HAP-1 (cell line): ENCODE data around the gene CD38.

ENCODE experiments used
- DNase-seq, 2 experiments: peaks; one replicate each; pipeline ENCODE4 v3.0.0-alpha.2; 2016 to 2020; ENCODE audit warnings: low spot score in 2 of 2
- H3K27me3 ChIP-seq: fragments of 250-450 bp; sonication (Bioruptor Pico); 2 replicates; pipeline ENCODE4 v1.5.1; 2020; ENCODE audit warnings: low read depth, mild to moderate bottlenecking, moderate library complexity
- H3K36me3 ChIP-seq: fragments of 250-450 bp; sonication (Bioruptor Pico); replicated peaks from 2 replicates; pipeline ENCODE4 v1.5.1; 2020; ENCODE audit warnings: mild to moderate bottlenecking
- H3K4me1 ChIP-seq: fragments of 250-450 bp; sonication (Bioruptor Pico); 2 replicates; pipeline ENCODE4 v1.5.1; 2020; ENCODE audit warnings: mild to moderate bottlenecking
- H3K4me3 ChIP-seq: fragments of 250-450 bp; sonication (Bioruptor Pico); 2 replicates; pipeline ENCODE4 v1.5.1; 2020; ENCODE audit warnings: mild to moderate bottlenecking, moderate library complexity
- H3K9me3 ChIP-seq: fragments of 250-450 bp; sonication (Bioruptor Pico); 2 replicates; pipeline ENCODE4 v1.5.1; 2020; ENCODE audit warnings: mild to moderate bottlenecking, moderate library complexity
- in situ Hi-C: fragments of 300-500 bp; cut with MboI; formaldehyde crosslinking; loops from 3 replicates; pipeline ENCODE4 v1.14.3; 2020; ENCODE audit warnings: low sequenced_read_pairs, inconsistent platforms, mixed read lengths

CD38 gene

GRCh38 chr4:15870921-15871664 lies 93.0 kb downstream of the CD38 start:
- Histone ChIP-seq H3K4me1 (no peaks in the 10 kb centered on the region), H3K27me3 (peaks cover 3% of the 10 kb centered on the region; the same call in 1 of the 2 replicates), H3K36me3 (no peaks in the 10 kb centered on the region), H3K9me3 (no peaks in the 10 kb centered on the region), H3K4me3 (no peak overlapping the region)
- no peak for DNase-seq
- in situ Hi-C loops, result no loop called here

- peaks cover 3% of the 10 kb centered on the region; the same call in 1 of the 2 replicates for H3K27me3 ChIP-seq
- no peak for DNase-seq
- in situ Hi-C loops, result no loop called here
- no peaks in the 10 kb centered on the region; the same call in 1 of the 2 replicates for H3K9me3 ChIP-seq
- H3K4me3 ChIP-seq, result no peak overlapping the region
- no peaks in the 10 kb centered on the region for H3K4me1 ChIP-seq
- no peaks in the 10 kb centered on the region for H3K36me3 ChIP-seq
Measured at GRCh38 chr4:15873117-15873516, 95.0 kb downstream of the CD38 start.

- Histone ChIP-seq H3K9me3 (no peaks in the 10 kb centered on the region; the same call in 1 of the 2 replicates), H3K4me1 (no peaks in the 10 kb centered on the region), H3K4me3 (no peak overlapping the region), H3K36me3 (no peaks in the 10 kb centered on the region), H3K27me3 (peaks cover 3% of the 10 kb centered on the region; the same call in 1 of the 2 replicates)
- DNase-seq, result no peak
- in situ Hi-C loops, result no loop called here
Measured at GRCh38 chr4:15874671-15875070, 96.5 kb downstream of the CD38 start.

- in situ Hi-C loops, result no loop called here
- no peak for DNase-seq
- Histone ChIP-seq H3K4me3 (no peak overlapping the region), H3K4me1 (no peaks in the 10 kb centered on the region), H3K27me3 (peaks cover 3% of the 10 kb centered on the region; the same call in 1 of the 2 replicates), H3K36me3 (no peaks in the 10 kb centered on the region), H3K9me3 (no peaks in the 10 kb centered on the region; the same call in 1 of the 2 replicates)
Measured at GRCh38 chr4:15875663-15876460, 97.7 kb downstream of the CD38 start.

GRCh38 chr4:15878011-15878410 lies 99.9 kb downstream of the CD38 start:
- no peak overlapping the region for H3K4me3 ChIP-seq
- no peak for DNase-seq
- H3K36me3 ChIP-seq, result no peaks in the 10 kb centered on the region
- H3K27me3 ChIP-seq, result peaks cover 3% of the 10 kb centered on the region; the same call in 1 of the 2 replicates
- no peaks in the 10 kb centered on the region for H3K4me1 ChIP-seq
- no peaks in the 10 kb centered on the region; the same call in 1 of the 2 replicates for H3K9me3 ChIP-seq
- in situ Hi-C loops, result no loop called here

GRCh38 chr4:15881820-15882219 lies 103.7 kb downstream of the CD38 start:
- no peaks in the 10 kb centered on the region; the same call in 1 of the 2 replicates for H3K9me3 ChIP-seq
- H3K4me3 ChIP-seq, result no peak overlapping the region
- no peaks in the 10 kb centered on the region for H3K27me3 ChIP-seq
- DNase-seq, result no peak
- no peaks in the 10 kb centered on the region for H3K4me1 ChIP-seq
- no peaks in the 10 kb centered on the region for H3K36me3 ChIP-seq
- in situ Hi-C loops, result loop anchor here (10.0 kb wide), 1 partner anchor 123 kb away; no protein-coding TSS in a partner anchor

- no peaks in the 10 kb centered on the region for H3K4me1 ChIP-seq
- in situ Hi-C loops, result loop anchor here (10.0 kb wide), 1 partner anchor 122 kb away; no protein-coding TSS in a partner anchor
- H3K9me3 ChIP-seq, result no peaks in the 10 kb centered on the region; the same call in 1 of the 2 replicates
- H3K4me3 ChIP-seq, result no peak overlapping the region
- DNase-seq, result peak; percentile 61 to 65
- no peaks in the 10 kb centered on the region for H3K36me3 ChIP-seq
- no peaks in the 10 kb centered on the region for H3K27me3 ChIP-seq
Measured at GRCh38 chr4:15882675-15883086, 104.6 kb downstream of the CD38 start.

GRCh38 chr4:15883610-15884243 lies 105.6 kb downstream of the CD38 start:
- no peak for DNase-seq
- Histone ChIP-seq H3K4me1 (no peaks in the 10 kb centered on the region), H3K27me3 (no peaks in the 10 kb centered on the region), H3K9me3 (no peaks in the 10 kb centered on the region), H3K36me3 (no peaks in the 10 kb centered on the region), H3K4me3 (no peak overlapping the region)
- in situ Hi-C loops, result loop anchor here (10.0 kb wide), 1 partner anchor 121 kb away; no protein-coding TSS in a partner anchor

- in situ Hi-C loops, result loop anchor here (10.0 kb wide), 1 partner anchor 120 kb away; no protein-coding TSS in a partner anchor
Measured at GRCh38 chr4:15884666-15885065, 106.5 kb downstream of the CD38 start.

GRCh38 chr4:15885422-15885821 lies 107.3 kb downstream of the CD38 start:
- in situ Hi-C loops, result loop anchor here (10.0 kb wide), 1 partner anchor 119 kb away; no protein-coding TSS in a partner anchor

More at GRCh38 chr4:15884666-15885065, 106.5 kb downstream of the CD38 start:
- Histone ChIP-seq H3K27me3 (no peaks in the 10 kb centered on the region), H3K36me3 (no peaks in the 10 kb centered on the region), H3K9me3 (no peaks in the 10 kb centered on the region), H3K4me1 (no peaks in the 10 kb centered on the region), H3K4me3 (no peak overlapping the region)
- DNase-seq, result no peak

GRCh38 chr4:15888515-15888914 lies 110.4 kb downstream of the CD38 start:
- Histone ChIP-seq H3K36me3 (no peaks in the 10 kb centered on the region), H3K4me1 (no peaks in the 10 kb centered on the region), H3K4me3 (no peak overlapping the region), H3K9me3 (no peaks in the 10 kb centered on the region), H3K27me3 (no peaks in the 10 kb centered on the region)
- DNase-seq, result no peak
- in situ Hi-C loops, result loop anchor here (10.0 kb wide), 1 partner anchor 116 kb away; no protein-coding TSS in a partner anchor

More at GRCh38 chr4:15885422-15885821, 107.3 kb downstream of the CD38 start:
- Histone ChIP-seq H3K36me3 (no peaks in the 10 kb centered on the region), H3K9me3 (no peaks in the 10 kb centered on the region), H3K27me3 (no peaks in the 10 kb centered on the region), H3K4me1 (no peaks in the 10 kb centered on the region), H3K4me3 (no peak overlapping the region)
- no peak for DNase-seq

GRCh38 chr4:15890246-15890829 lies 112.2 kb downstream of the CD38 start:
- in situ Hi-C loops, result no loop called here
- no peaks in the 10 kb centered on the region for H3K4me1 ChIP-seq
- no peaks in the 10 kb centered on the region for H3K9me3 ChIP-seq
- no peaks in the 10 kb centered on the region; the same call in 1 of the 2 replicates for H3K27me3 ChIP-seq
- no peaks in the 10 kb centered on the region for H3K36me3 ChIP-seq
- no peak for DNase-seq
- H3K4me3 ChIP-seq, result no peak overlapping the region

- H3K4me1 ChIP-seq, result no peaks in the 10 kb centered on the region
- H3K36me3 ChIP-seq, result no peaks in the 10 kb centered on the region
- no peak for DNase-seq
- no peaks in the 10 kb centered on the region; the same call in 1 of the 2 replicates for H3K27me3 ChIP-seq
- H3K4me3 ChIP-seq, result no peak overlapping the region
- in situ Hi-C loops, result no loop called here
- H3K9me3 ChIP-seq, result no peaks in the 10 kb centered on the region
Measured at GRCh38 chr4:15891312-15891711, 113.2 kb downstream of the CD38 start.
